HG02763 (cell line): ENCODE data around the gene SUMF1.
"Not testable (repeated sequence)": the region's sequence is repeated elsewhere in the genome, so short reads cannot be mapped to it uniquely, and the experiment has no call there.

ENCODE experiments used
- ATAC-seq: cut with Tn5 transposase; IDR thresholded peaks from one replicate; pipeline ENCODE4 v1.9.1; 2021; ENCODE audit warnings: mild to moderate bottlenecking, moderate library complexity; ENCODE audit not compliant: unreplicated experiment

Gene SUMF1

DNA sequence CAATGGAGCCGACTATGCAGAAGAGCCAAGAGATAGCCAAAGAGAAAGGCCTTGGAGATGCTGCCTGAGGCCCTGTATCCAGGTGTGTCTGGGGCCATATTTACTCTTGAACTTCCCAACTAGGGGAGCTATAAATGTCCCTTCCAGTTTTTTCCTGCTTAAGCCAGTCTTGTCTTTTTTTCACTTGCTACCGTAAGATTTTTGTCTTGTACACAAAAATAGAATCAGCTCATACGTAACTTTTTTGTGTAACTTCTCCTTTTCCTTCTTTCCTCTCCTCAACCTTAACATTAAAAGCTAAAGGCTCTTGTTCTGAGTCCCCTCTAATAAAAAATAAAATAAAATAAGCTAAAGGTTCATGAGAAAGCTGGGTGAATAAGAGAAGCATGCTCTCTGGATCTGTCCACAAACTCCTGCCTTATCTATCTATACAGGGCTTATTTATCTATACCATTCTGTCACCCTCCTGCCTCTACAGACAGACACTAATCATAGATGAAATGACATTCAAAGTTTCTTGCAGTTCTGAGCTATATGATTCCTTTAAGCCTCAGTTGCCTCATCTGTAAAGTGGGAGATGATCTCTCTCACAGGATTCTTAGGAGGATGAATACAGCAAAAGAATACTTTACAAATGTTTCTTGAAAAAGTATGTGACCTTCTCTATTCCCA, 4.6 kb downstream of the SUMF1 start:
- ATAC-seq = no peak

DNA sequence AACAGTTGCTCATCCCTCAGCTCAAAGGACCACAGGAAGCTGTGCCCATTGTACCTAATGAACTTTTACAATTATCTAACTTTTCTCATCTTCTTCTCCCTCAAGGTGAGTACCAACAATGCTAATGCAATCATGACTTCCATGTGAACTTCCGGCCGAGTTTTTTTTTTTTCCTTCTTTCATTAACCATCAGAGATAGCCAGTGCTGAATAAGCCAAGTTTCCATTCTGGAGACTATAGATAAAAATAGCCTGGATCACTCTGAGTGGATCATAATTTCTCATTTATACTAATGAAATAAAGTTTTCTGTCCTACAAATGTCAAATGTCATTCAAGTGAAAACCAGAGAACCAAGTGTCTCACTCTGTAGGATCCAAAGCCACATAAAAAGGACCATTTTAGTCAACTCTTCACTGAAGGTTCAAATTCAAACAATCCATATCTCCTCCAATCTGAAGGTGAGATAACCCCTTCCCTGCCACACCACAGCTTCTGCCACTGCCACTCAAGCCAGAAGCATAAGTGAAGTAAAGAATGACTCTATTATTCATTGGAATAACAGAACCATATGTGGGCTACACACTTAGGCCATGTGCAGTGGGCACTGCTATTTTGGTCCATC, 5.5 kb downstream of the SUMF1 start:
- no peak for ATAC-seq

DNA sequence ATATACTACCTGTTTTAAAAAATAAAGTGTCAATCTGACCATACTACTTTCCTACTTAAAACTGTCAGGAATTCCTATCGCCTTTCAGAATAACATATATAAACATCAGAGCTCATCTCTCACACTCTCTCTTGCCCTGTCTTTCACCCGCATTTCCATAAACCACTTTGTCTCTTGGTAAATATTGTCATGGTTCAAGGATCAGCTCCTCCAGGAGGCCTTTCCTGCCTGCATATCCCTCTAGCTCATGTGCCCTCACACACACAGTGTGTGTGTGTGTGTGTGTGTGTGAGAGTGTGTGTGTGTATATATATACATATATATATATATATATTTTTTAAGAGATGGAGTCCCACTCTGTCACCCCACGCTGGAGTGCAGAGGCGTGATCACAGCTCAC, 6.7 kb downstream of the SUMF1 start:
- no peak for ATAC-seq

DNA sequence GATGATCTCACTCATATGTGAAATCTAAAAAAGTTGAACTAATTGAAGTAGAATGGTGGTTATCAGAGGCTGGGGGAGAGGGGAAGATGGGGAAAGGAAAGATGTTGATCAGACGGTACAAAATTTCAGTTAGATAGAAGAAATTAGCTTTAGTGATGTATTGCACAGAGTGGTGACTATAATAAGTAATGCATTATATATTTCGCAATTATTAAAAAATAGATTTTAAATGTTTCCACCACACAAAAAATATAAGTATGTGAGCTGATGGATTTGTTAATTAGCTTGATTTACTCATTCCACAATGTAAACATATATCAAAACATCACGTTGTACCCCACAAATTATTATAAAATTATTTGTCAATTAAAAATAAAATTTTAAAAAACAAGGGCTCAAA, 8.1 kb downstream of the SUMF1 start:
- no peak for ATAC-seq

DNA sequence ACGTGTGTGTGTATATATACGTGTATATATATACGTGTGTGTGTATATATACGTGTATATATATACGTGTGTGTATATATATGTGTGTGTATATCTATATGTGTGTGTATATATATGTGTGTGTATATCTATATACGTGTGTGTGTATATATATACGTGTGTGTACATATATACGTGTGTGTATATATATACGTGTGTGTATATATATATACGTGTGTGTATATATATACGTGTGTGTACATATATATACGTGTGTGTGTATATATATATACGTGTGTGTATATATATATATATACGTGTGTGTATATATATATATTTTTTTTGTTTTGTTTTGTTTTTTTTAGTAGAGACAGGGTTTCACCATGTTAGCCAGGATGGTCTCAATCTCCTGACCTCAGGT, 10.3 kb downstream of the SUMF1 start:
- not testable (repeated sequence) for ATAC-seq

DNA sequence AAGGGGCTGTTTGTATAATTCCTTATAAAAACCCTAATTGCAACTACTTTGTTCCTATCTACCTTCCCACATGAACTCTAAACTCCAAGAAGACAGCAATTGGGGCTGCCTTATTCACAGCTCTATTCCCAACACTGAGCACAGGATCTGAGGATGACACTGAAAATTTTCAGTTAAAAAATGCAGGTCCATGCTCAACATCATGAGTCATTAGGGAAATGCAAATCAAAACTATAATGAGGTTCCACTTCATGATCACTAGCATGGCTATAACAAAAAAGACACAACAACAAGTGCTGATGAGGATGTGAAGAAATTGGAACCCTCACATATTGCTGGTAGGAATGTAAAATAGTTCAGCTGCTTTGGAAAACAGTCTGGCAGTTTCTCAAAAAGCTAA, 12.9 kb downstream of the SUMF1 start:
- no peak for ATAC-seq

DNA sequence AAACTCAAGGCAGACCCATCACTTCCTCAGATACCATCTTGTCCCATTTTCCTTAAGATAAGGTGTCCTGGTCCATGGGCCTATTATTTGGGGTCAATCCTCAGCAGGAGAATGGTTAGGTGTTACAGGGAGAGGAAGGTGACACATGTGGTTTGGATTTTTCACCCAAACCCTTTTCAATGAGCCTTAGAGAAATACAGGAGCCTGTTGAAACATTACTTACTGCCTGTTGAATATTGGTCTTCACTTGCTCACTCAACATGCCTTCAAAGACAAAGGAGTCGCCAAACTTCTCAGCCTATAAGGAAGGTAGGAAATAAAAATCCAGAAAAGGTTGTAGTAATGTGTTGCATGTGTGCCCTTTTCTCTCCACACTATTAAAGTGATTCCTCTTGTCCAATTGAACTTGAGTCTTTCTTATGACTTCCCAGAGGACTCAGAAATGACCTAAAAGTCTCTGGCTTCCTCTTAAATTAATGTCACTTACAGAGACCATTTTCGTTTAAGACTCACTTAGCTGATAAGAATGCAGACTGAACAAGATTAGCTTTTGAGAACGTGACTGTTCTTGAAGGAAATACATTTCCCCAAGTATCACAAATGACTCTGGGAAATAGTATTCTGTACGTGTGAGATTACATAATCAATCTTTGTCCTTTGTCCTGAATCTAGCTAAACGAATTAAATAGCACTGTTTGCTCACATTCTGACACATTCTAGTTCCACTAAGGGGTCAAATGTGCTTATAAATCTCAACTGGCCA, 17.8 kb downstream of the SUMF1 start:
- no peak for ATAC-seq

DNA sequence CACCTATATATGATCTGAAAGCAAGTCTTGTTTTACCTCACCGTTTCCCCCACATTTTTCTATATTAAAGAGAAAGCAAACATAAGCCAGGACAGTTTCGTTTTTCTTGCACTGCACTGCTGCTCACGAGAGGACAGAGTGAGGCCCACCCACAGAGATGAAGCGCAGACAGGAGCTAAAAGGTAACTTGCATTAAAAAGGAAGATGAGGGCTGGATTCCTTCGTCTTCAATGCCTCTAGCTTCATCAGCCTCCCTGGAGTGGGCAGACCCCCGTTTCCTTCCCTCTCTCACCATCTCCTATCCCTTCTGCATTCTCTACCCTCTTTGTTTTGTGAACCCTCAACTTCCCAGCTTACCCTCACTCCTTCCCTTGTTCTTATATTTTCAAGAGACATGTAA, 18.9 kb downstream of the SUMF1 start:
- no peak for ATAC-seq

DNA sequence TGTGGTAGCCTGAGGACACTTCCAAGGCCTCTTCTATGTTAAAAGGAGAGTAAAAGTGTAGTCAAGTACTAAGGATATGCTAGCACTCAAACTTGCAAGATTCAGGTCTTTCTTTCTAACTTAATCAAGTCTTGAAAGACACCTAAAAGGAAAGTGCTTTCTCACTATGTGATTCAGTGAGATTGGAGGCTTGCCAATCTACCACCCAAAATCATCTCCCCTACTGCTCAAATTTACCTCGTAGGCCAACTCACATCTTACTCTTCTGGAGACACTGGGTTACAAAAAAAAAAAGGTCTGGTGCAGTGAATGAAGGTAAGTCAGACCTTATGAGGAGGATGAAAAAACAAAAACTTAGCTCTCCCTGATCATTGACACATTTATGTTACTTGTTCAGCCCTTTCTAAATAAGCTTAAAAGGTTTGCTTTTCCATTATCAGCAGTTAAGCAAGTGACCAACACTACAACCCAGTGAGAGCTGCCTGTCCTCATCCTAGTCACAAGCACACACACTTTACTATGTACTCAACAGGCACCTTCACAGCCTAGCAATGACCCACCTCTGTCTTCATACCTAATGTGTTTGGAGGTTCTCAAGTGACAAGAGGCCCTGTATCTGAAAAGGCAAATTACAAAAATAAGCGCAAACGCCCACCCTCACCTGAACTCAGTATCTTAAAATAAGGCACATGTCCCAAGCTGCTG, 19.6 kb downstream of the SUMF1 start:
- no peak for ATAC-seq

DNA sequence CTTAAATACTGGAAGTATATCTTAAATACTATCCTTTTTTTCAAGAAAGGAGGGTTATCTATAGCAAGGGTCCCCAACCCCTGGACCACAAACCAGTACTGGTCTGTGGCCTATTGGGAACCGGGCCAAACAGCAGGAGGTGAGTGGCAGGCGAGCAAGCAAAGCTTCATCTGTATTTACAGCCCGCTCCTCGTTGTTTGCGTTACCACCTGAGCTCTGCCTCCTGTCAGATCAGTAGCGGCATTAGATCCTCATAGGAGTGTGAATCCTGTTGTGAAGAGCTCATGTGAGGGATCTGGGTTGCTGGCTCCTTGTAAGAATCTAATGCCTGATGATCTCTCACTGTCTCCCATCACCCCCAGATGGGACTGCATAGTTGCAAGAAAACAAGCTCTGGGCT, 26.1 kb downstream of the SUMF1 start:
- ATAC-seq = no peak

DNA sequence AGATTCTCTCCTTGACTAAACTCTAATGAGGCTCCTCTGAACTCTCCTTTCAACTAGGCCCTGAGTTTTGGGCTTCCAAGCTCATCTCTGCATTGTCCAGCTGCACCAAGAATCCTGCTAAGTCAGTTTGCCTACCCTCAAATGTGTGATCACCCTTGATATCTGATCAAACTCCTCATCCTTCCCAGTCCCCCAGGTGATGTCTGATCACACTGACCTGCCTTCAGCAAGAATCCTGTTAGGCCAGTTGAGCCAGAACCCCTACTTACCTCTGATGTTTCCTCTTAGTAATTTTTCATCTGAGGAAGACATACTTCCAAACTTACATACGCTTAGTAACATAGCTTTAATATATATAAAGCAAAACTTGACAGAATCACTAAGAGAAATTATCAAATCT, 28.8 kb downstream of the SUMF1 start:
- no peak for ATAC-seq

DNA sequence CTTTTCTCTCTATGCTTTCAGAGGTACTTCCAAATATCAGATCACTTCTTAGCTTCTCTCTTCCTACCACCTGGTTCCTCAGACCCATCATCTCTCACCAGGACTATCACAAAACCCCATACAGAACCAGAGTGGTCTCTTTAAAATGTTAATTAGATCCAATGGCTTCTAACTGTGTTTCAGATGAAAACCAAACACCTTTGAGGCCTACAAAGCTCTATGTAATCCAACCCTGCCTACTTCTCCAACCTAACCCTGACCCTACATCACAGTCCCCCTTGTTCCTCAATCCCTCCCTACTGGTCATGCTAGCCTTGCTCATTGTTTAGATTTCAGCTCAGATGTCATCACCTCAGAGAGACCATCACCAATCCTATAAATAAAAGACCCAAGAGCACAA, 34.8 kb downstream of the SUMF1 start:
- no peak for ATAC-seq

DNA sequence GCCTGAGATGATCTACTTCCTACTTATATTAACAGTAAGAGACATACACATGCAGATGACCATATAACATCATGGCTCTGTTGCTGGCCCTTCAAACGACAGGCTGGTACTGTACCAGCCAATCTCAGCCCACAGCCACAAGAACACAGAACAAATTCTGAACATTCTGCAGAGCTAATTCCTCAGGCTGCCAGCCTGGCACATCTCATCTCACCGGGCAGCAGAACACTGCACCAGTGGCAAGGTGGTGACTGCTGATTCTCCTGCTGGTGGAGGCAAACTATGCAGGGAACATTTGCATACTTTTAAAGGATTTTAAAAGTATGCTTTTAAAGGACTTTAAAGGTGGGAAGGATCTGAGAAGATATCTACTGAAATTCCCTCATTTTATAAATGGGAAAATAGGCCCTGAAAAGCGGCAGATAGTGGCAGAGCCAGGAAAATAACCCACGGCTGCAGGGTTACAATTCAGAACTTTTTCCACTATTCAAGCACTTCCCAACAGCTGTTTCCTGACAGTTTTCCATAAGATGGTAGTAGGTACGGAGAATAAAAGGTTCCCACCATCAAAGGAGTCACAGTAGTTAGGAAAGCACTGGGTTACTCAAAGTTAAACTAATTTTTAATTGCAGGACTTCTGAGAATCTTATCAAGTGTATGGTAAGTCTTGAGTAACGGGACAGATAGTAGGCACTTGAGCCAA, 37.3 kb downstream of the SUMF1 start:
- ATAC-seq = no peak

DNA sequence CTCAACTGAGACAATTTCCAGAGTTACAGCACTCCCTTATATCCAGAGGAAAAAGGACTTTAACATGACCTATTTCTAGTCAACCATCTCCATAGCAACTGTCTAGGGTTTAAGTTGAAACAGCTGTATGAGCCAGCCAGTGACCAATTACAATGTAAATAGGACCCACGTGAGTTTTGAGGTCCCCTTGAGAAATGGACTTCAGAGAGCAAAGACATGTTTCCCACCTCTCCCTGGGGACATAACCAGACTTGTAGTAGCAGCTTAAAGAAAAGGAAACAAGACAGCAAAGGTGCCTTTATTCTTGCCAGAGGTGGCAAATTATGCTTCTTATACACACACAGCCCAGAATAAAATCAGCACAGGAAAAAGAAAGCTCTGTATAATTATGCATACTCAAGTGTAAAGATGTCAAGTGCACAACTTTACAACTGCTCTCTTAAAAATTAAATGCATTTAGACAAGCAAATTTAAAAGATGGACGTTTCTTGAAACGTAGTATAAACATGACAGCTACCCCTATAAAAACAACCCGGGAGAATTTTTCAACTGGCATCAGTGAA, 40.2 kb downstream of the SUMF1 start:
- peak; percentile 82 for ATAC-seq

DNA sequence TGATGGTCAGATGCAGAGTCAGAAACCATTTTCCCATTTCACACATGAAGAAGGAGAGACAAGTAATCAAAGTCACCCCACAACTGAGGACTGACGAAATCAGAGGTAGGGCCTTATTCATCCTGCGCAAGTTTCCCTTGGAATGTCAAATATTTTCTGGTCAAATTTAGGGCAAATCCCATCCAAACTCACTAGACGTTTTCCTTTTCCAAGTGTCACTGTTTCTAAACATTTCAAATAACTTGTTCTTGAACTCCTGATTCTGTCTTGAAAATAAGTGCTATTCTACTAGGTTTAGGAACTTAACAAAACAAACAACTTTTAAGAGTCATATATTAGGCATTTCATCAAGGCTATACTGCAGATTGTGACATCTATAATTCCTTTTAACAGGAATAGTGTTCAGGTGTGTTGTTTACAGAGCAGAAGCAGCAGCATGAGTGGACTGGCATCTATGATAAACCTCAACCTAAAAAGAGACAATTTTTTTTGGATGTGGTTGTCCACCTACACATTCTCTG, 40.7 kb downstream of the SUMF1 start:
- ATAC-seq = no peak

DNA sequence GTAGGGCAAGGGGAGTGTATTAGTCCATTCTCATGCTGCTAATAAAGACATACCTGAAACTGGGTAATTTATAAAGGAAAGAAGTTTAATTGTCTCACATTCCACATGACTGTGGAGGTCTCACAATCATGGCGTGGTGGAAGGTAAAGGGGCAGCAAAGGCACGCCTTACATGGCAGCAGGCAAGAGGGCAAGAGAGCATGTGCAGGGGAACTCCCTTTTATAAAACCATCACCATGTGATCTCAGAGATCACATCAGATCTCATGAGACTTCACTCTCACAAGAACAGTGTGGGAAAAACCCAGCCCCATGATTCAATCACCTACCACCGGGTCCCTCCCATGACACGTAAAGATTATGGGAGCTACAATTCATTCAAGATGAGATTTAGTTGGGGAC, 41.4 kb downstream of the SUMF1 start:
- no peak for ATAC-seq

DNA sequence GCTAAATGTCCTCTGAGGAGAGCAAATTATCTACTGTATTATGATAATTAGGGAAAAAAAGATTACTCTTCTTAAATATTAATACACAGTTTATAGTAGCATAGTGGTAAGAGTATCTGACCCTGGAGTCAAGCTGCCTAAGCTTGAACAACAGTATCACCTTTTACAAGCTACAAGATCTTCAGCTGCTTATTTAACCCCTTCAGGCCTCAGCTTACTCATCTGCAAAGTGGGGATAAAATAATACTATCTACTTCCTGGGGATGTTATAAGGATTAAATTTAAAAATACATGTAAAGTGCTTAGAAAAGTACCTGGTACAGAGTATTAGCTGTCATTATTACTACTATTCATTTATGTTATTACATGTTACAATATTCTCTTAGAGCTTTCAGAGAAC, 42.0 kb downstream of the SUMF1 start:
- no peak for ATAC-seq

DNA sequence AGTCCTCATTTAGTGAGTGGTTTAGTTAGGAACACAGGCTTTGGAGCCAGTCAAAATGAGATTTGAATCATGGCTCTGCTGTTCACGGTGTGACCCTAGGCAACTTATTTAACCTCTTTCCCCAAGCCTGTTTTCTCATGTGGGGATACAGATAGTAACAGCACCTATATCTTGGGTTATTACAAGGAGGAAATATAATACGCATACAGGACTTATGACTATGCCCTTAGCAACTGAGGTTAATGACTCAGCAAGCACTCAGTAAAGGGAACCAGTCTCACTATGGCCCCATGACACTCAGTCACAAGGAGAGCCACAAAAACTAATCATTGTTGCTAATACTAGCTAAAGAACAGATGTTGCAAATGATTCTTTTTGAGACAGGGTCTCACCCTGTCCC, 45.9 kb downstream of the SUMF1 start:
- peak; percentile 66 for ATAC-seq

DNA sequence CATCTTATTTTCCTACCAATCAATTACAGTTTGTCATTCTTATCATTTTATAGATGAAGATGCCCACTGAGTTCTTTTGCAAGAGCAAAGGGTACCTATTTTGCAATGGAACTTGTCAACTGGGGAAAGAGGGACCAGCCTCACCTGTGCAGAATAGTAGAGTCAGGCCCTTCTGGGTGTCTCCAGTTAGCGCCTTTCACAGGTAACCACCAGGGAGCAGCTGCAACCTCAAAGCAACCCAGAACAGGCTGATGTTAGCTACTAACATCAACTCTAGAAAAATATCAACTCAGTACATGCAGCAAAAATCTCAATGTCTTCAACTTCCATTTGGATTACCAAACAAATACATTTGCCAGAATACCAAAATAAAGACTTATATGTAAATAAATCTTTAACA, 47.1 kb downstream of the SUMF1 start:
- ATAC-seq = no peak

DNA sequence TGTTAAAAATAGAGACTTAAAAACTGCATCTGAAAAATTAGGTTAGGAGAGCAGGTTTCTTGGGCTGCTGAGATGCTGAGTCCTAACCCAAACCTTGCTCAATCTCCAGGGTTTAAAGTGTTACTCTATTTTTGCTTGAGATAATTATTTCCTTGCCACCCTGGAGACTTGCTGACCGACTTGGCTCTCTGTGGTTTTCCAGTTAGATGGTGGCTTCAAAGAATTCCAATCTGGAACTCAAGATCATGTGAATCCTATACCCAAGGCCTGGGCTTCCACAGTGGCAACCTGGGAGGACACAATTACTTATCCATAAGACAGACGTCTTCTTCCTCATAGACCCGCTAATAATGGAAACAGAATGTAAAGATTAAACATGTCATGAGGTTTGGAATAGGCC, 47.7 kb downstream of the SUMF1 start:
- no peak for ATAC-seq

DNA sequence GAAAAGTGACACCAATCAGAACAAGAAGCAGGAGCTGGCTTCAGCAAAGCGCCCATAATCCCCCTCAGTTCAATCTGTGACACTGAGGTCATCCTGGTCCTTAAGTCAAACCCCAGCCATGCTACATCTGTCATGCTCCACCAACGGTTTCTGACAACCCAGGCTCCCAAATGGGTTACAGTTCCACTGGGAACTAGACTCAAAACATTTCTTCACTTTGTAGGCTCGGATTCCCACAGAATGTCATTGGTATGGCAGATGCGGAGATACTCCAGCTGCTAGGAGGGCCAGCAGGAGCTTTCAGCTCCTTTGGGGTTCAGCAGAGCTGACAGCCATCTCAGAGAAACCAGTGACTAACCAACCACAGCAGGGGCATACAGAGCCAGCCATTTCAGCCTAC, 48.9 kb downstream of the SUMF1 start:
- ATAC-seq = no peak
